HG02610 (cell line): ENCODE measurements around the gene CDRT15L2.
"Not testable (repeated sequence)": the region's sequence is repeated elsewhere in the genome, so short reads cannot be mapped to it uniquely, and the experiment has no call there.

Experiments used
- ATAC-seq: cut with Tn5 transposase; IDR thresholded peaks from one replicate; pipeline ENCODE4 v1.9.1; 2021; ENCODE audit warnings: mild to moderate bottlenecking, moderate library complexity; ENCODE audit not compliant: unreplicated experiment

CDRT15L2 gene

GRCh38 chr17:20579424-20579823, at the start of gene CDRT15L2:
Gene CDRT15L2 (plus strand): TSS chr17:20579724. CDS start chr17:20579744, 20 bp downstream.
- ATAC-seq, result not testable (repeated sequence)

GRCh38 chr17:20530104-20530503, 49.4 kb upstream of the CDRT15L2 start:
- not testable (repeated sequence) for ATAC-seq

GRCh38 chr17:20532544-20533090, 46.9 kb upstream of the CDRT15L2 start:
- not testable (repeated sequence) for ATAC-seq

GRCh38 chr17:20533206-20533605, 46.3 kb upstream of the CDRT15L2 start:
- not testable (repeated sequence) for ATAC-seq

GRCh38 chr17:20534711-20535550, 44.6 kb upstream of the CDRT15L2 start:
- ATAC-seq, result not testable (repeated sequence)

- peak; percentile 96 for ATAC-seq
These were observed 39.1 kb upstream of the CDRT15L2 start for GRCh38 chr17:20540414-20540813.

- ATAC-seq, result not testable (repeated sequence)
These were observed 38.7 kb upstream of the CDRT15L2 start for GRCh38 chr17:20540865-20541264.

- ATAC-seq, result not testable (repeated sequence)
These were observed 37.5 kb upstream of the CDRT15L2 start for GRCh38 chr17:20541853-20542546.

- not testable (repeated sequence) for ATAC-seq
These were observed 31.6 kb upstream of the CDRT15L2 start for GRCh38 chr17:20547923-20548322.

- ATAC-seq, result not testable (repeated sequence)
These were observed 26.6 kb upstream of the CDRT15L2 start for GRCh38 chr17:20552920-20553319.

GRCh38 chr17:20554728-20555127, 24.8 kb upstream of the CDRT15L2 start:
- ATAC-seq, result not testable (repeated sequence)

GRCh38 chr17:20555135-20556010, 24.2 kb upstream of the CDRT15L2 start:
- ATAC-seq, result not testable (repeated sequence)

GRCh38 chr17:20558096-20558495, 21.4 kb upstream of the CDRT15L2 start:
- not testable (repeated sequence) for ATAC-seq

- not testable (repeated sequence) for ATAC-seq
These were observed 20.5 kb upstream of the CDRT15L2 start for GRCh38 chr17:20559018-20559417.

GRCh38 chr17:20562587-20562986, 16.9 kb upstream of the CDRT15L2 start:
- no peak for ATAC-seq

GRCh38 chr17:20565245-20565644, 14.3 kb upstream of the CDRT15L2 start:
- not testable (repeated sequence) for ATAC-seq

- ATAC-seq, result no peak
These were observed 13.8 kb upstream of the CDRT15L2 start for GRCh38 chr17:20565711-20566110.

- ATAC-seq, result not testable (repeated sequence)
These were observed 12.8 kb upstream of the CDRT15L2 start for GRCh38 chr17:20566736-20567135.

- ATAC-seq, result not testable (repeated sequence)
These were observed 12.1 kb upstream of the CDRT15L2 start for GRCh38 chr17:20567421-20567820.

- not testable (repeated sequence) for ATAC-seq
These were observed 10.9 kb upstream of the CDRT15L2 start for GRCh38 chr17:20568604-20569003.
